MCF 10A (cell line): ENCODE data around the gene IPO4. TPM values are rescaled to one million over a fixed set of nuclear protein-coding genes. Genes with fewer than 3 reads are reported as not detected.

ENCODE experiments used
- BruUV-seq: library from RNA; stranded (reverse); fragments of 400-500 nt; replicated peaks from 2 replicates; lab custom pipeline; 2021; lab: Mats Ljungman, UMichigan
- CTCF ChIA-PET: fragments of 300-600 bp; sonication (Branson Sonifier 250); formaldehyde crosslinking; extraction: SDS; loops from one replicate; lab custom pipeline; 2021; ENCODE audit warnings: antibody characterized with exemption, inconsistent platforms; lab: Yijun Ruan, JAX
- POLR2A ChIA-PET: fragments of 300-600, 350-650 bp; sonication (Branson Sonifier 250); formaldehyde crosslinking; extraction: SDS; loops from one replicate; lab custom pipeline; 2020; ENCODE audit warnings: antibody characterized with exemption, inconsistent platforms; lab: Yijun Ruan, JAX
- DNase-seq: peaks from one replicate; pipeline ENCODE4 v3.0.0-alpha.2; 2018; ENCODE audit not compliant: unreplicated experiment
- H3K27ac Mint-ChIP-seq: one replicate; pipeline ENCODE4 v1.8.0; 2022; ENCODE audit warnings: mild to moderate bottlenecking, low read depth, mixed read lengths; ENCODE audit not compliant: unreplicated experiment
- H3K27me3 Mint-ChIP-seq: one replicate; pipeline ENCODE4 v1.8.0; 2022; ENCODE audit warnings: mixed read lengths; ENCODE audit not compliant: insufficient read depth, unreplicated experiment
- H3K36me3 Mint-ChIP-seq: one replicate; pipeline ENCODE4 v1.8.0; 2022; ENCODE audit warnings: mild to moderate bottlenecking, moderate library complexity, mixed read lengths; ENCODE audit not compliant: insufficient read depth, unreplicated experiment
- H3K4me1 Mint-ChIP-seq: one replicate; pipeline ENCODE4 v1.8.0; 2022; ENCODE audit warnings: mixed read lengths; ENCODE audit not compliant: insufficient read depth, unreplicated experiment
- H3K4me3 Mint-ChIP-seq: one replicate; pipeline ENCODE4 v1.8.0; 2022; ENCODE audit warnings: mild to moderate bottlenecking, moderate library complexity, mixed read lengths; ENCODE audit not compliant: unreplicated experiment
- H3K9me3 Mint-ChIP-seq: one replicate; pipeline ENCODE4 v1.8.0; 2022; ENCODE audit warnings: mixed read lengths; ENCODE audit not compliant: unreplicated experiment
- intact Hi-C: fragments of 100-400 bp; cut with micrococcal nuclease; formaldehyde crosslinking; loops from 2 replicates; pipeline ENCODE4 v1.14.1; 2022
- total RNA-seq: library from RNA; stranded (reverse); gene quantifications from 2 replicates; pipeline ENCODE4 v1.2.3, GENCODE V29; 2022
- TF ChIP-seq, protein P1 (sequence below): fragments of 200-600 bp; IDR thresholded peaks from one replicate; pipeline ENCODE4 v1.8.0; 2022; ENCODE audit warnings: antibody characterized with exemption, mild to moderate bottlenecking; ENCODE audit not compliant: unreplicated experiment

The IPO4 gene
- total RNA-seq, 1 experiment from 2014 or later = 100 TPM

DNA sequence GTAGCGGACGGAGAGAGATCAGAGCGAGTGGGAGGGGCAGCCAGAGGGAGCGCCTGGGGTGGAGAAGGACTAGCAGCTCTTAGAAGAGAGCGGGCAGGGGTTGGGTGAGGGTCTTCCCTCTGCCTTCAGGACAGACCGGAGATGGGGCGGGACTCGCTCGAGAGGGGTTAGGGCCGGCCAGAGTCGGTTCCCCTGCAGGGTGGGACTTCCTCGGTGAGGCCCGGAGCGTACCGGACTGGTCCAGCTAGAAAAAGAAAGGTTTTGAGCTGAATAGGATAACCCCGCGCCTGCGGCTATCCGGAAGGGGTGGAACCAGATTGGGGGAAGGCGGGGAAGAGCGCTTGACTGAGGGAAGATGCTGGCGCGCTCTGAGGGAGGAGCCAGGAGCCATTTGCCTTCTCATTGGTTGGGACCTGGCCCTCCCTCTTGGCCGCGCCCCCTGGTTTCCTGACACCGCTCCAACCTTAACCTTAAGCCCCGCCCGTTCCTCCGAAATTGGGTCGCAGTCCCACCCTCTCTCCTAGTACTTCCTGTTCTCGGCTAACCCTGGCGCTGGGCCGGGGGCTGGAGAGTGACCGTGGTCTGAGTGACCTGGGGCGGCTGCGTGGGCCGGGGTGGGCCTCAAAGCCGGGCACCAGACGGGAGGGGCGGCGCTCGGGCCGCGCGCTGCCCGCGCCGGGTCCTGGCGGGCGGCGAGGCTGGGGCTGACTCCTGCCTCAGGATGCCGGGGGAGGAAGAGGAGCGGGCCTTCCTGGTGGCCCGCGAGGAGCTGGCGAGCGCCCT lies 41.4 kb downstream of the IPO4 start, which contains the start of gene RNF31:
Gene RNF31 (plus strand): TSS at position 521 of the 783 bp plus-strand sequence. CDS start 201 bp downstream, at position 722.
- no peaks in the 10 kb centered on the region for H3K9me3 Mint-ChIP-seq
- peak within 1 kb of the TSS; percentile 98 for H3K4me3 Mint-ChIP-seq
- TF ChIP-seq, protein P1, sequence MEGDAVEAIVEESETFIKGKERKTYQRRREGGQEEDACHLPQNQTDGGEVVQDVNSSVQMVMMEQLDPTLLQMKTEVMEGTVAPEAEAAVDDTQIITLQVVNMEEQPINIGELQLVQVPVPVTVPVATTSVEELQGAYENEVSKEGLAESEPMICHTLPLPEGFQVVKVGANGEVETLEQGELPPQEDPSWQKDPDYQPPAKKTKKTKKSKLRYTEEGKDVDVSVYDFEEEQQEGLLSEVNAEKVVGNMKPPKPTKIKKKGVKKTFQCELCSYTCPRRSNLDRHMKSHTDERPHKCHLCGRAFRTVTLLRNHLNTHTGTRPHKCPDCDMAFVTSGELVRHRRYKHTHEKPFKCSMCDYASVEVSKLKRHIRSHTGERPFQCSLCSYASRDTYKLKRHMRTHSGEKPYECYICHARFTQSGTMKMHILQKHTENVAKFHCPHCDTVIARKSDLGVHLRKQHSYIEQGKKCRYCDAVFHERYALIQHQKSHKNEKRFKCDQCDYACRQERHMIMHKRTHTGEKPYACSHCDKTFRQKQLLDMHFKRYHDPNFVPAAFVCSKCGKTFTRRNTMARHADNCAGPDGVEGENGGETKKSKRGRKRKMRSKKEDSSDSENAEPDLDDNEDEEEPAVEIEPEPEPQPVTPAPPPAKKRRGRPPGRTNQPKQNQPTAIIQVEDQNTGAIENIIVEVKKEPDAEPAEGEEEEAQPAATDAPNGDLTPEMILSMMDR = no peak
- peak within 1 kb of the TSS; percentile 61 for H3K27ac Mint-ChIP-seq
- H3K36me3 Mint-ChIP-seq = peaks cover 41% of the 10 kb centered on the region
- H3K27me3 Mint-ChIP-seq = no peaks in the 10 kb centered on the region
- intact Hi-C loops = loop anchor here (2.0 kb wide), 4 partner anchors 14 to 132 kb away; partner anchors contain the start of genes DCAF11, IRF9, NRL and PCK2
- DNase-seq = peak; percentile 99
- no TSS peak for BruUV-seq
- CTCF ChIA-PET = interaction anchor here (0.6 to 10.3 kb wide), 9 partner anchors 10 to 1083 kb away, joined by 3 to 141 read pairs (median 4); partner anchors contain the start of genes DCAF11, IRF9 and NRL
- peaks cover under 1% of the 10 kb centered on the region for H3K4me1 Mint-ChIP-seq
- POLR2A ChIA-PET = interaction anchor here (0.6 to 5.7 kb wide), 22 partner anchors 9 to 1053 kb away, joined by 3 to 114 read pairs (median 8); partner anchors contain the start of genes ACIN1, BCL2L2, CHMP4A and DCAF11

DNA sequence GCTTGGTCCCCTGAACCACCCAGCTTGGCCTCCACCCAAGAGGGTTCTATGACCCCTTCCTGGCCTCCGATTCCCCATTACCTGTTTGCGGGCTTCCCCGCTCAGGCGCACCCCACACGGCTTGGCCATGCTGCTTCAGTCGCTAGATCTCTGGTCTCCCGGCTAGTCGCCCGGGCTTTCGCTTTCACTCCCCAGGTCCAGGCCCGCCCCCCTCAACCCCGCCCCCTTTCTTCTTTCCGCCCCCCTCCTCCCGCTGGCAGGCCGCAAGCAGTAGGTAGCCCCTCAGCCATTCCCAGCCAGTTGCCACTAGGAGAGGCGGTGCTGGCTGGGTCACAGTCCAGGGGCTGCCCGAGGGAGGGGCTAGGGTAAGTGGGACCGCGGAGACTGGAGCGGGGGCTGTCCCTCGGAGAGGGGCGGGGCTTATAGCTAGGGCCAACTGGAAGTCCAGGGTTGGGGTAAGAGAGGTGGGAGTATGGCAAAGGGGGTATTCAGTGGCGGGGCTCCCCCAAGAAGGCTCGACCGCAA lies 42.1 kb downstream of the IPO4 start, which contains the start of gene PSME2:
Gene PSME2 (minus strand): TSS at position 158 of the 525 bp plus-strand sequence. CDS start 29 bp downstream, at position 129.
- H3K4me3 Mint-ChIP-seq = peak within 1 kb of the TSS; percentile 98
- H3K4me1 Mint-ChIP-seq = peaks cover 5% of the 10 kb centered on the region
- BruUV-seq = no TSS peak
- peaks cover 34% of the 10 kb centered on the region for H3K36me3 Mint-ChIP-seq
- TF ChIP-seq, protein P1 = no peak
- CTCF ChIA-PET = interaction anchor here (0.5 to 10.3 kb wide), 12 partner anchors 9 to 1083 kb away, joined by 3 to 141 read pairs (median 4); partner anchors contain the start of genes DCAF11, IRF9, NRL and PCK2
- no peaks in the 10 kb centered on the region for H3K9me3 Mint-ChIP-seq
- no peaks in the 10 kb centered on the region for H3K27me3 Mint-ChIP-seq
- POLR2A ChIA-PET = interaction anchor here (0.5 to 5.7 kb wide), 26 partner anchors 9 to 1052 kb away, joined by 3 to 114 read pairs (median 4); partner anchors contain the start of genes ACIN1, BCL2L2, CHMP4A and DCAF11
- peak within 1 kb of the TSS; percentile 61 for H3K27ac Mint-ChIP-seq
- peak; percentile 98 for DNase-seq
- intact Hi-C loops = loop anchor here (2.0 kb wide), 4 partner anchors 14 to 132 kb away; partner anchors contain the start of genes DCAF11, IRF9, NRL and PCK2

DNA sequence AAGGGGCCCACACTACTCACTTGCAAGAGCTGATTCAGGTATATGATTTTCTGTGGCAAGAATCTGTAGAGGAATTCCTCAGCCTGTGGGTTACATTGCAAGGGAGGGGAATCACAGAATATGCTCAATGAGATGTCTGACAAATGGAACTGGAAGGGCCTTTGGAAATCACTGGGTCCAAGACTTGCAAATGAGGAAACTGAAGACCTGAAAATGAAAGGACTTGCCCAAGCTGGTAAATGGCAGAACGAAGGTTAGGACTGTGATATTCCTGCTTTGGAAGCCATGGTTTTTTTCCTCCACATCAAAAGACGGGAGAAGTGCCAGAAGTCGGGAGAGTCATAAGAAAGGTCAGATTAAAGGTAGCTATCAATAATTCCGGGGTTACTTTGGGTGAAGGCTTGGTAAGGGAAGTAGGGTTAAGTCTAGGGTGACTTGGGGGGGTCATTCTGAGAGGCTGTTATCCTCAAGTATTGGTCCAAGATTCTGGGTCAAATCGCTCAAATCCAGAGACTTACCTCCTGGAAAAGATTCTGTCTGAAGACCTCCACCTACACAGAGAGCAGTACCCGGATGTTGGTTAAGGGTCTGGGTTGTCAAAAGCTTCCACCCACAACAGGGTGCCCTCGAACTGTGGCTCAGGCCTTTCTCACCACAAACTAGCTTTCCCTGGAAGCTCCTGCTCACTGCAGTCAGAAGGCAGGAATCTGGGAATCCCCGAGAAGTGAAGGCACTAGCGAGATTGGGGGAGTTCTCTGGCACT lies 42.7 kb downstream of the IPO4 start:
- Mint-ChIP-seq H3K27ac (peak overlapping the region; percentile 61), H3K27me3 (no peaks in the 10 kb centered on the region), H3K9me3 (no peaks in the 10 kb centered on the region), H3K4me3 (peak overlapping the region; percentile 98), H3K4me1 (peaks cover 5% of the 10 kb centered on the region), H3K36me3 (peaks cover 32% of the 10 kb centered on the region)
- intact Hi-C loops = loop anchor here (2.0 kb wide), 4 partner anchors 15 to 131 kb away; partner anchors contain the start of genes DCAF11, IRF9, NRL and PCK2
- POLR2A ChIA-PET = interaction anchor here (0.5 to 5.7 kb wide), 23 partner anchors 9 to 1004 kb away, joined by 3 to 114 read pairs (median 4); partner anchors contain the start of genes CHMP4A, DCAF11, GMPR2 and IPO4
- TF ChIP-seq, protein P1 = no peak
- BruUV-seq = no TSS peak
- DNase-seq = no peak
- CTCF ChIA-PET = interaction anchor here (0.5 to 10.3 kb wide), 11 partner anchors 10 to 584 kb away, joined by 3 to 141 read pairs (median 4); partner anchors contain the start of genes CARMIL3, DCAF11, IRF9 and NRL
